HG03439 (cell line): ENCODE results near the gene MCM9.

Experiments used
- ATAC-seq: cut with Tn5 transposase; IDR thresholded peaks from one replicate; pipeline ENCODE4 v1.9.1; 2021; ENCODE audit warnings: mild to moderate bottlenecking, moderate library complexity; ENCODE audit not compliant: unreplicated experiment

Gene MCM9

GRCh38 chr6:118894425-118895260 lies 40.3 kb downstream of the MCM9 start:
- ATAC-seq: peak; percentile 37

GRCh38 chr6:118893807-118894424 lies 41.0 kb downstream of the MCM9 start, which contains the start of gene ASF1A:
ASF1A (plus strand) TSS chr6:118894152; CDS start chr6:118894414, 262 bp downstream.
- peak; percentile 65 for ATAC-seq

- ATAC-seq: peak; percentile 19
Measured at GRCh38 chr6:118893064-118893806, 41.7 kb downstream of the MCM9 start.

GRCh38 chr6:118892355-118892991 lies 42.5 kb downstream of the MCM9 start:
- no peak for ATAC-seq

- ATAC-seq: no peak
Measured at GRCh38 chr6:118890997-118891790, 43.8 kb downstream of the MCM9 start.

GRCh38 chr6:118889163-118889562 lies 45.8 kb downstream of the MCM9 start:
- no peak for ATAC-seq

- no peak for ATAC-seq
Measured at GRCh38 chr6:118886641-118887040, 48.3 kb downstream of the MCM9 start.

- no peak for ATAC-seq
Measured at GRCh38 chr6:118882314-118882905, 52.5 kb downstream of the MCM9 start.

- peak; percentile 64 for ATAC-seq
Measured at GRCh38 chr6:118881440-118882313, 53.3 kb downstream of the MCM9 start.

GRCh38 chr6:118877806-118878205 lies 57.2 kb downstream of the MCM9 start:
- no peak for ATAC-seq

GRCh38 chr6:118876814-118877213 lies 58.1 kb downstream of the MCM9 start:
- no peak for ATAC-seq

GRCh38 chr6:118876198-118876597 lies 58.8 kb downstream of the MCM9 start:
- no peak for ATAC-seq

GRCh38 chr6:118875672-118876071 lies 59.3 kb downstream of the MCM9 start:
- no peak for ATAC-seq

GRCh38 chr6:118873239-118873638 lies 61.7 kb downstream of the MCM9 start:
- ATAC-seq: no peak

GRCh38 chr6:118872726-118873125 lies 62.2 kb downstream of the MCM9 start:
- no peak for ATAC-seq

- ATAC-seq: no peak
Measured at GRCh38 chr6:118872318-118872717, 62.6 kb downstream of the MCM9 start.

- ATAC-seq: no peak
Measured at GRCh38 chr6:118871331-118871730, 63.6 kb downstream of the MCM9 start.

- ATAC-seq: no peak
Measured at GRCh38 chr6:118869894-118870589, 64.9 kb downstream of the MCM9 start.
